Measurements from ENCODE around the gene FGF9. TPM values are rescaled to one million over a fixed set of nuclear protein-coding genes. Genes with fewer than 3 reads are reported as not detected.
A peak's percentile ranks its signal among the peaks of the same experiment; 100 is the strongest.

The FGF9 gene
- total RNA-seq, 4 donors from 2014 or later: 0.13 to 2.1 (median 1.3) TPM

DNA sequence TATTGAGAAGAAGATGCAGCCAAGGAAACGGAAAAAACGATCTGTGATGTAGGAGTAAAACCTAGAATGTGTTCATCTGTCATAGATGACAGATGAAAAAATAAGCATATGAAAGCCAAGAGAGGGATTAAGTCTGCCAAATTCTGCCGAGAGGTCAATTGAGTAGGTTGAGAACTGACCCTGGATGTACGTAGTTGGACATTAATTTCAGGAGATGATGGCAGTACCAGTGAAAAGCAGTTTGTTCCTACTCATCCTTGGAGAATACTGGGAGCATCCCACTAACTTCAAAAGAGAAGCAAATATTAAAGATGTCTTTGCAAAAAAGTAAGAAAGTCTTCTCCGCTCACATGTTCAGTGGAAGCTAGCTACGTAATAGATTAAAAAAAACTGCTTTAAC lies 11.8 kb upstream of the FGF9 start:
- Histone ChIP-seq H3K27me3 (peaks cover 35% of the 10 kb centered on the region), H3K9me3 (peaks cover 0 to 5% (median 0%) of the 10 kb centered on the region in 3 donors), H3K4me1 (no peaks in the 10 kb centered on the region), H3K4me3 (no peak overlapping the region), H3K36me3 (no peaks in the 10 kb centered on the region), H3K27ac (no peak overlapping the region)
- no peak for ATAC-seq
- TF ChIP-seq EP300 (IDR thresholded peaks at IDR 0.05) (no peak), POLR2AphosphoS5 (IDR thresholded peaks at IDR 0.05) (no peak), POLR2A (IDR thresholded peaks at IDR 0.05) (no peak)
- TF ChIP-seq, protein P1, sequence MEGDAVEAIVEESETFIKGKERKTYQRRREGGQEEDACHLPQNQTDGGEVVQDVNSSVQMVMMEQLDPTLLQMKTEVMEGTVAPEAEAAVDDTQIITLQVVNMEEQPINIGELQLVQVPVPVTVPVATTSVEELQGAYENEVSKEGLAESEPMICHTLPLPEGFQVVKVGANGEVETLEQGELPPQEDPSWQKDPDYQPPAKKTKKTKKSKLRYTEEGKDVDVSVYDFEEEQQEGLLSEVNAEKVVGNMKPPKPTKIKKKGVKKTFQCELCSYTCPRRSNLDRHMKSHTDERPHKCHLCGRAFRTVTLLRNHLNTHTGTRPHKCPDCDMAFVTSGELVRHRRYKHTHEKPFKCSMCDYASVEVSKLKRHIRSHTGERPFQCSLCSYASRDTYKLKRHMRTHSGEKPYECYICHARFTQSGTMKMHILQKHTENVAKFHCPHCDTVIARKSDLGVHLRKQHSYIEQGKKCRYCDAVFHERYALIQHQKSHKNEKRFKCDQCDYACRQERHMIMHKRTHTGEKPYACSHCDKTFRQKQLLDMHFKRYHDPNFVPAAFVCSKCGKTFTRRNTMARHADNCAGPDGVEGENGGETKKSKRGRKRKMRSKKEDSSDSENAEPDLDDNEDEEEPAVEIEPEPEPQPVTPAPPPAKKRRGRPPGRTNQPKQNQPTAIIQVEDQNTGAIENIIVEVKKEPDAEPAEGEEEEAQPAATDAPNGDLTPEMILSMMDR (IDR thresholded peaks at IDR 0.05): no peak
- 27 to 44% methylated on average over 6 of the region's 6 CpGs for WGBS, 2 donors (ENCODE audit: low coverage in 1 of 2)

DNA sequence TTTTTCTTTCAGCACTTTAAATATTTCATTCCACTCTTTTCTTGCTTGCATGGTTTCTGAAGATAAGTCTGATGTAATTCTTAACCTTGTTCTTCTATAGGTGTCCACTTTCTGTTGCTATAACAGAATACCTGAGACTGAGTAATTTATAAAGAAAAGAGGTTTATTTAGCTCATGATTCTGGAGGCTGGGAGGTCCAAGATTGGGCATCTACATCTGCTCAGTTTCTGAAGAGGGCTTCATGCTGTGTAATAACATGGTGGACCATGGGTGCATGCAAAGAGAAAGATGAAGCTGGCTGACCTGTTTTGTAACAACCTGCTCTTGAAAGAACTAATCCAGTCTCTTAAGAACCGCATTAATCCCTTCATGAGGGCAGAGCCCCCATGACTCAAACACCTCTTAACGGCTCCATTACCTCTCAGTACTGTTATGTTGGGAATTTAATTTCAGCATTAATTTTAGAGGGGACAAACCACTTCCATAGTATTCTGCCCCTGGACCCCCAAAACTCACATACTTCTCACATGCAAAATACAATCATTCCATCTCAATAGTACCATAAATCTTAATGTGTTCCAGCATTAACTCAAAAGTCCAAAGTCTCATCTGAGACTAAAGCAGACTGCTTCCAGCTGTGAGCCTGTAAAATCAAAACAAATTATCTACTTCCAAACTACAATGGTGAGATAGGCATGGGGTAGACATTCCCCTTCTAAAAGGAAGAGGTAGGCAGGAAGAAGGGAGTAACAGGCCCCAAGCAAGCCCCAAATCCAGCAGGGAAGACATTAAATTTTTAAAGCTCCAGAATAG lies 9.6 kb upstream of the FGF9 start:
- peaks cover 54% of the 10 kb centered on the region for H3K27me3 ChIP-seq
- ATAC-seq: no peak
- no peaks in the 10 kb centered on the region for H3K4me1 ChIP-seq
- WGBS, 2 donors (ENCODE audit: low coverage in 1 of 2): 67 to 100% methylated on average over 2 of the region's 2 CpGs
- H3K4me3 ChIP-seq: no peak overlapping the region
- TF ChIP-seq POLR2AphosphoS5 (IDR thresholded peaks at IDR 0.05): no peak
- TF ChIP-seq, protein P1 (IDR thresholded peaks at IDR 0.05): no peak
- TF ChIP-seq POLR2A (IDR thresholded peaks at IDR 0.05): no peak
- no peak for TF ChIP-seq EP300 (IDR thresholded peaks at IDR 0.05)
- H3K9me3 ChIP-seq: peaks cover 0 to 5% (median 0%) of the 10 kb centered on the region in 3 donors
- no peaks in the 10 kb centered on the region for H3K36me3 ChIP-seq
- H3K27ac ChIP-seq: no peak overlapping the region

DNA sequence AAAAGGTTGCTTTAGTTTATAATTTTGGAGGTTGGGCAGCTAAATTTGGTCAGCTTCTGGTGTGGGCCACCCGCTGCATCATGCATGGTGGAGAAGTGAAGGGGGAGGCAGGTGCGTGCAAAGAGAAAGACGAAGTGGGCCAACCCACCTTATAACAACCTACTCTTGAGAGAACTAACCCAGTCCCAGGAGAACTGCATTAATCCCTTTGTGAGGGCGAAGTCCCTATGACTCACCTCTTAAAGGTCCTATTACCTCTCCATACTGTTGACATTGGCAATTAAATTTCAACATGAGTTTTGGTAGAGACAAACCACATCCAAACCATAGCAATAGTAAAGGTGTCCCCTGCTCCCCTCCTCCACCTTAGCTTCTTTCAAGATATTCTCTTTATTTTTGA lies 7.7 kb upstream of the FGF9 start:
- ATAC-seq: no peak
- peaks cover 69% of the 10 kb centered on the region for H3K27me3 ChIP-seq
- 89 to 92% methylated on average over 4 of the region's 4 CpGs for WGBS, 2 donors (ENCODE audit: low coverage in 1 of 2)
- H3K27ac ChIP-seq: no peak overlapping the region
- peaks cover 0 to 5% (median 0%) of the 10 kb centered on the region in 3 donors for H3K9me3 ChIP-seq
- H3K4me1 ChIP-seq: no peaks in the 10 kb centered on the region
- no peaks in the 10 kb centered on the region for H3K36me3 ChIP-seq
- no peak for TF ChIP-seq POLR2A (IDR thresholded peaks at IDR 0.05)
- TF ChIP-seq EP300 (IDR thresholded peaks at IDR 0.05): no peak
- TF ChIP-seq, protein P1 (IDR thresholded peaks at IDR 0.05): no peak
- TF ChIP-seq POLR2AphosphoS5 (IDR thresholded peaks at IDR 0.05): no peak
- no peak overlapping the region for H3K4me3 ChIP-seq

DNA sequence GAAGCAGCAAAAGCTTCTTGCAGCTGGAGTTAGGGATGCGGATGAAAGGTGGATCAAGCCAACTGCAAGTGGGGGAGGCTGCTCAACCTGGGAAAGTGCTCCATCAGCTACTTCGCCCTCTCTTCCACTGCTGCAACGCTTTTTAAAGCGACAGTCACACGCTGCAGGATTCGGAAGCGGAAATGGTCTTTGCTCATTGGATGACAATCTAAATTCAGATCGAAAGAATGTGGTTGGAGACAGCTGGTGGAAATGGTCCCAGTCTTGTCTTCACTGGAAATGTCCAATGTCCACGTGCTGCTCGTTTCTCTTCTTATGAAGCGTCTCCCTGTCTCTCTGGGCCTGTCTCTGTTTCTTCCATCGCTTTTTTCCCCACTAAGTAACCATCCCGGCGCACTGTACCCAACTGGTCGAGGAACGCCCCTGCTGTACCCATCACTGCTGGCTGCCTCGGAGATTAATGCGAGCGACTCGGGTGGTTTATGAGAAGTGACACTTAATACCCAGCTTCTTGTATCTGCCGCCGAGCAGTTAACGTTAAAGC lies 2.1 kb upstream of the FGF9 start:
- Histone ChIP-seq H3K27me3 (peaks cover 80% of the 10 kb centered on the region), H3K36me3 (no peaks in the 10 kb centered on the region), H3K4me3 (peak overlapping the region in 1 of 2 donors; percentile 66), H3K9me3 (no peaks in the 10 kb centered on the region), H3K4me1 (peaks cover 0 to 50% (median 16%) of the 10 kb centered on the region in 3 donors), H3K27ac (peak overlapping the region in 3 of 4 donors; percentile 52 to 80 (median 64))
- 2 to 17% methylated on average over 6 to 13 of the region's 23 CpGs for WGBS, 2 donors (ENCODE audit: low coverage in 1 of 2)
- TF ChIP-seq EP300 (IDR thresholded peaks at IDR 0.05): no peak
- ATAC-seq: no peak

DNA sequence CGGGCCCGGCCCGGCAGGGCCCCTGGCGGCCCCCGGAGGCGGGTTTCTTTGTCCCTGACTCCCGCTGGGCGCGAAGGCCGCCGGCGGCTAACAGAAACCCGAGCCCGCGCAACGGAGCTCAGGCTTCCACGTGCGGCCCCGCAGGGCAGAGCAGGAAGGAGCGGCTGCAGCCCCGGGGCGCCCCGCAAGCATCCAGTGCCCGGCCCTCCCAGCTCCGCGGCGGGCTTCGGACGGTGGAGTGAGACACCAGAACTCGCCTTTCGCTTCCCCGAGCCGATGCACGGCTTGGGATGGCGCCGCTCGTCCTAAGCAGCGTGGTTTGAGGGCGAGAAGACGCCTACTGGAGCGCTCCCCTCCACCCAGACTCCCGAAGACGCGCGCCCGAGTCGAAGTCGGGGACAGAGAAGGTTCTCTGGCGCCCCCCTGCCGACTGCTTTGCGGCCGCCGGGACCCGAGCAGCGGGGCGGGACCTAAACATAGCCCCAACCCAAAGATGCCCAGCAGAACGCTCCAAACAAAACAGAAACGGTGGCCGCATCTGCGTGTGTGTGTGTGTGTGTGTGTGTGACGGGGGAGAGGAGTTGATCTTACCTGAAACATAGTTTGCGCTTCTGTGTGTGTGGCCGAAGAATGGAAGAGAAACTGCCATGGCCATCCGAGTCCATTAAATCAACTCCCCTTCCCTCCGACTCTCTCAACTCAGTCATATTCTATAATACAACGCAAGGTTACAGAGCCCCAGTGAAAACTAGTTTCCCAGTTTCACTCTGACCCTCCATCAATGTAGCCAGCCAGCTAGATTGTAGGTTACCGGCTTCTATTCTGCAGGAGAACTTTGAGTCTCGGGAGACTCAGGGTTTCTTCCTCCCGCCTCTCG lies 629 bp upstream of the FGF9 start:
- no peak for TF ChIP-seq EP300 (IDR thresholded peaks at IDR 0.05)
- TF ChIP-seq, protein P1 (IDR thresholded peaks at IDR 0.05): peak in 1 of 4 experiments; percentile 24
- peak; percentile 36 for ATAC-seq
- Histone ChIP-seq H3K9me3 (no peaks in the 10 kb centered on the region), H3K36me3 (no peaks in the 10 kb centered on the region), H3K4me1 (peaks cover 0 to 65% (median 25%) of the 10 kb centered on the region in 3 donors), H3K27me3 (peaks cover 82% of the 10 kb centered on the region), H3K27ac (peak overlapping the region in 3 of 4 donors; percentile 52 to 80 (median 64)), H3K4me3 (peak overlapping the region; percentile 48 to 66)
- WGBS, 2 donors (ENCODE audit: low coverage in 1 of 2): 1 to 2% methylated on average over 10 to 15 of the region's 70 CpGs
